COLO668 (cell line): ENCODE measurements around the gene PROSER2.

Experiments used
- DNase-seq: peaks from one replicate; lab custom pipeline; 2025; ENCODE audit not compliant: unreplicated experiment; lab: John Stamatoyannopoulos, UW

The PROSER2 gene

DNA sequence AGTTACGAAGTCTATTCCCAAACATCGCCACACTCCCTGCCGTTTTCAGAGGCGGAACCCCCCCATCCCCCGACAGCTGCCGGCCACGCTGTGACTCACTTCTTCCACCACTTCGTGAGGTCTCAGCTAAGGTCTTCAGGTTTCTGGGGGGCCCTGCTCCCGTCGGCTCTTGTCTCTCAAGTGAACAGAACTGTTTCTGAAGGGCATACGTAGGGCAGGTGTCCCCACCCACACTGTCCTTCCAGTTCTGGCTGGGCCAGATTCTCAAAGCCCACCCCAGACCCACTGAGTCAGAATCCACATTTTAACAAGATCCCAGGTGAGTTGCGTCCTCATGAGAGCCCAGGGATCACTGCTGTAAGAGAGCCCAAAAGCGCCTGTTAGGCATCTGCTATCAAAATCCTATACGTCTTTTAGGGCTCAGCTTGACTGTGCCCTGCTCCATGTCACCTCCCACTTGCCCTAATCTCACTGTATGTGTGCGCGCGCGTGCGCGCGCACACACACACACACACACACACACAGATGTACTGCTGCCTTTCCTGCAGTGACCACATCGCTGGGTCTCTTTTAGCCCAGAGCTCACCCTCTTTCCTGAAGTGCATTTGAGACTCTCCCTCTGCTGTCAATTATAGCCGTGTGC lies 78.8 kb downstream of the PROSER2 start:
- DNase-seq, result no peak

DNA sequence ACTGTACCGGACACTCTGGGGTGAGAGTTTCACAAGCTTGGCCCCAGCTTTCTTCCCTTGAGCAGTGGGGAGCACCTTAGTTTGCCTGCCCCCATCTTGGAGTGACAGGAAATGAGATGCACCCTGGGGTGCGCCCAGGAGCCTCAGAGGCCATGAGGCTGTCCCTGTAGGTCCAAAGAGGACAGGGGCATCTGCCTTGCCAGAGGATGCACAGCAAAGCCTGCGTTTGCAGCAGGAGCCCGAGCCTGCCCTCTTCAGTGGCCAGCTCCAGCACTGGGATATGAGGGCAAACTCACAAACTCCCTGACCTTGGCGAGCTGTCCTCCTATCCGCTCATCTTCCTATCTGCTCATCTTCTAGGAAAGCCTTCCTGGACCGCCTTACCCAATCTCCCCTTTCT lies 79.5 kb downstream of the PROSER2 start:
- no peak for DNase-seq

DNA sequence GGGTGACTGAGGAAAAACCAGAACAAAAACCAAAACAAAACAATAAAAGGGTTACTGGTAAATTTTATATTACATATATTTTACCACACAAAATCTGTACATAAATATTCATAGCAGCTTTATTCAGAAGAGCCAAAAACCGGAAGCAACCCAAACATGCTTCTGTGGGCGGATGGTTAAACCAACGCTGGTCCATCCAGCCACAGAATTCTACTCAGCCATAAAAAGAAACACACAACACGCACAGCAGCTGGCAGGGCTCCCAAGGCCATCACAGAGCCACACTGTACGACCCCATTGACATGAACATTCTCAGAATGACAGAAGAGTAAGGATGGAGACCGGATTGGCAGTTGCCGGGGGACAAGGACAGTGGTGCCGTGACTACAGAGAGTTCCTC lies 83.6 kb downstream of the PROSER2 start:
- no peak for DNase-seq

DNA sequence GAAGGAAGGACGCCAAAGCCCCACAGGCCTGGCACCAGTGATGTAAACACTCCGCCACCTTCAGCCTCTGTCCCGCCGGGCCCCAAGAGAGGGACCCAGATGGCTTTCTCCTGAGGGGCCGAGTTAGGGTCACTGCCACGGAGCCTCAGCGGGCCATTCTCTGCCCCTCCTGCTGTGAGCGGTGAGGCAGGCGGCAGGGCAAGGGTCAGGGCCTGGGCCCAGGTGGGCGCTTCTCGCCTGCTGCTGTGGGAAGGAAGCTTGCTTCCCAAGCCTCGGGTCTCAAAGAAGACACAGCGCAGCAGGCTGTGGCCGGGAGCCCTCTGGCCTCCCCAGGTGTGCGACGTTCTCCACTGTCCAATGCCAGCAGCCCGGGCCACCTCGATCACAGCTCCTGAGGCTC lies 84.8 kb downstream of the PROSER2 start:
- no peak for DNase-seq

DNA sequence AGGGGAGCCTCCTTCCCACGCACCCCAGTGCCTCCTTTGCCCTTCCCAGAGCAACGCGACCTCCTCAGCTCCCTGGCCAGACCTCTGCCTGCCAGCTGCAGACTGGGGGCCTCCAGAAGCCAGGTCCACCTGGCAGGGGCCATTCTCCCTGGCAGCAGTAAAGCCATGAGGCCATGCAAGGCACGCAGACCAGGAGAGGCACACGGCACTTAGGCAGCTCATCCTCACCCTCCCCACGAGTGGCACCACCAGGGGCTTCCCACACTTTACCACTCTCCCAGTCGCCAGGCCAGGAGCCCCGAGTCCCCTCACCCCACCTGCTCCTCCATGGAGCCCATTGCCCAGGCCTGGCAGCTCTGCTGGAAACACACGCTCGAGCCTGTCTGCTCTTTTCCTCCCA lies 85.4 kb downstream of the PROSER2 start:
- no peak for DNase-seq

DNA sequence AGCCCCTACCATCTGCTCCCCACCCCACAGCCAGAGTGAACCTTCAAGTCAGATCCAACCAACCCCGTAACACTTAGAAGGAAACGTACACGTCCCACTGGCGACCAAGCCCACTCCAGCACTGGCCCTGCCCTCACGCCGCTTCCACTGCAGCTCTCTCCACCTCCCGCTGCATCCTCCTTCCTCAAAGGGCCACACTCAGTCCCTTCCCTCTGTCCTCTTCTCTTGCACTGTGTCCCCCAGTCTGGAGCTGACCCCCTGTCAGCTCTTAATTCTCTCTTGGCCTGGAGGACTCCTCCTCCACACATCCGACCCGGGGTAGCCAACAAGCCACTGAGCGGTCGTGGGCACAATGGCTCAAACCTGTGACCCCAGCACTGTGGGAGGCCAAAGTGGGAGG lies 85.8 kb downstream of the PROSER2 start:
- no peak for DNase-seq

DNA sequence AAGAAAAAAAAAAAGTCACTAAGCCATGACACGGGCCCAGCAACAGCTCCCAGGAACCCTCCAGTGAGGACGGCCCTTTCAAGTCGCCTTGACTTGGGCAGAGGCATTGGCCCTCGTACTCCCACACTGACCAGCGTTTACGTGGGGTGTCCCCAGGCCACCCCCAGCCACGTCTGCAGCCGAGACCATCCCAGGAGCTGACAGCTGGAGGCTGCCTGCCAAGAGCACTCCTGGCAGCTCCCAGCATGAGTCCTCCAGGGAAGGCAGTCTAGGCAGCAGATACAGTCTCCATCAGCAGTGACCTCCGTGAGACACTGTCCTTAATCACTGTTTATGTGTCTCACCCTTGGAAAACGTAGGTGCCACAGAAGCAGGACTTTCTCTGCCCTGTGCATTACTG lies 86.5 kb downstream of the PROSER2 start:
- DNase-seq, result no peak

DNA sequence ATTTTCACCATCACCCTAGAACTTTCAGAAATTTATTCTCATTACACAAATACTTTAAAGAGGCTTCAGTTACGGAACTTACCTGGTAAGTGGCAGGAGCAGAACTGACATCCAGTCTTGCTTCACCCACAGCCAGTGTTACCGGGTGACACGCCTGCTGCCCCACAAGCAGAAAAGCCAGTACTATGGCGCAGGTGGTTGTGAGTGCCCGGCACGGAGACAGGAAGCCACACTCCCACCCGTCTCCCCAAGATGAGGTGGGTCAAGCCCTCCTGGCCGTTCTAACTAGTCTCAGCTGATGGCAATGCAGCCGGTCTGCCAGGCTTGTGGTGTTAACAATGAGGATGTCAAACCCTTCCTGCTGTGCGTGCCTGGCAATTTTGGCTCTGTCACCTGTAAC lies 86.9 kb downstream of the PROSER2 start:
- no peak for DNase-seq

DNA sequence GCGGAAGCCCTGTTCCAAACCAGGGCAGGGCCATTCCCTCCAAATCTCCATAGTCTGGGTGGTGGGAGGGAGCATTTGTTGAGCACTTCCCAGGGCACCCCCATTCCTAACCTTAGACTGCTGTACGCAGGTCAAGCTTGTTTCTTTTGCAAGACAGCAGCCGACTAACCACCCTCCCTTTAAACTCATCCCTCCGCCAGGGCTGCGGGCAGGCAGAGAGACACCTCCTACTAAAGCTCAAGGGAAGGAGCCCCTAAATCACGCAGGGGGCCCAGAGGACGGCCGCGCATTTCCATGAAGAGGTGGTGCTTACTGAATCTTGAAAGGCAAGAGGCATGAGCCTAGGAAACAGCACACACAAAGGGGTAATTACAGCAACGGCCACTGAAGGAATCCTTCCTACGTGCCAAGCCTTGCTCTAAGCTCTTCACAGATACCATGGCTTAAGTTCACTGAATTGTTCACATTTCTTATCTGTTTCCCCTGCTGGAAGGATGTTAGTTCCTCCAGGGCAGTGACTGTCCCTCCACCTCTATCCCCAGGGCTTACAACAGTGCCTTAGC lies 90.0 kb downstream of the PROSER2 start:
- DNase-seq, result no peak

DNA sequence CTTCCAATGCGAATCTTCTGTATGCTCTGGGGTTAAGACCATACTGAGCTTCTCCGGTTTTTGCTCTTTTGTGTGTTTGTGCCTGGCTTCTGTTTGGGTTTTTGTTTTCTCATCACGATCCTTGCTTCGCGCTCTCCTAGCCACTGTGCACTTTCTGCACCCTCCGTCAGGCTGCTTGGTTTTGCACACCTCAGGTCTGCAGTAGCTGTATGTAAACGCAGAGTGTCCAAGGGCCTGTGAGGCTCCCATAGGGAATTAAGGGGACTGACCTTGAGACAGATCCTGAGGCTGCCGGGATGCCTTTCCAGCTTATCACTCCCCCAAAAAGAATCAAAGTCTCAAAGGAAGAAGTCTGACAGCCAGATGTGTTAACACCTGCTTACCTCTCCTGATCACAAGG lies 95.2 kb downstream of the PROSER2 start:
- no peak for DNase-seq

DNA sequence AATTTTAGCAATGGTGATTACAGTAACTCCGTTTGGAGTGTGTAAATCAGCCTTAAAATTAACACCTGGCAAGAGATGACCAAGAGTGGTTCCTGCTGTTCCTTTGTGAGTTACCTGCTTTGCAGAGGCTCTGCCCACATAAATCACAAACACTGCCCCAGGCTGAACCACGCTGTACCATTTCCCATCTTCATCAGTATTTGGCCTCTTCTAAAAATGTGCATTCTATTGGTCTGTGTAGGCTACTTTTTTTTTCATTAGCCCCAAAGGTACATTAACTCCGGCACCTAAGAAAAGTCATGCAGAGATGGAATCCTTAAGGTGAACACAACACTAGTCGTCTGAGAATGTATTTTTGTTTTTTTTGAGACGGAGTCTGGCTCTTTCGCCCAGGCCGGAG lies 96.1 kb downstream of the PROSER2 start:
- DNase-seq, result no peak
